NCI-H2029 treated with DMSO at 0.1 percent for 48 hours (cell line): ENCODE measurements around the gene DNAJC4.

Source experiments
- DNase-seq: peaks from one replicate; lab custom pipeline; 2025; lab: John Stamatoyannopoulos, UW

The DNAJC4 gene

GRCh38 chr11:64229744-64230170 is 591 bp upstream of the DNAJC4 start:
- no peak for DNase-seq

- no peak for DNase-seq
These were observed 627 bp downstream of the DNAJC4 start for GRCh38 chr11:64230985-64231365.

- no peak for DNase-seq
These were observed 1.2 kb downstream of the DNAJC4 start for GRCh38 chr11:64231546-64231945.

GRCh38 chr11:64232182-64232966 is 2.0 kb downstream of the DNAJC4 start:
- DNase-seq = no peak

GRCh38 chr11:64232967-64233315 is 2.6 kb downstream of the DNAJC4 start:
- DNase-seq = no peak

GRCh38 chr11:64233913-64234586 is 3.7 kb downstream of the DNAJC4 start, which contains the start of gene VEGFB:
TSS of gene VEGFB (plus strand) at chr11:64234584. CDS start at chr11:64234834, 250 bp downstream.
- DNase-seq = no peak

- DNase-seq = no peak
These were observed 4.5 kb downstream of the DNAJC4 start for GRCh38 chr11:64234647-64235379.

- no peak for DNase-seq
These were observed 5.3 kb downstream of the DNAJC4 start for GRCh38 chr11:64235437-64236161.

GRCh38 chr11:64237484-64237951 is 7.2 kb downstream of the DNAJC4 start:
- DNase-seq = peak; percentile 94

- no peak for DNase-seq
These were observed 7.7 kb downstream of the DNAJC4 start for GRCh38 chr11:64238076-64238475.

GRCh38 chr11:64238999-64239398 is 8.7 kb downstream of the DNAJC4 start:
- DNase-seq = no peak

GRCh38 chr11:64239662-64240434 is 9.5 kb downstream of the DNAJC4 start:
- no peak for DNase-seq

- peak; percentile 82 for DNase-seq
These were observed 10.3 kb downstream of the DNAJC4 start, which contains the start of gene FKBP2 for GRCh38 chr11:64240435-64241240. TSS of gene FKBP2 (plus strand) at chr11:64241095. CDS start at chr11:64242388, 1,293 bp downstream.

GRCh38 chr11:64241241-64241490 is 10.8 kb downstream of the DNAJC4 start:
- peak; percentile 96 for DNase-seq

- DNase-seq = no peak
These were observed 11.4 kb downstream of the DNAJC4 start for GRCh38 chr11:64241491-64242374.

- no peak for DNase-seq
These were observed 13.0 kb downstream of the DNAJC4 start for GRCh38 chr11:64243236-64243854.

- DNase-seq = no peak
These were observed 13.8 kb downstream of the DNAJC4 start for GRCh38 chr11:64244107-64244506.

GRCh38 chr11:64244966-64245365 is 14.6 kb downstream of the DNAJC4 start:
- no peak for DNase-seq

- no peak for DNase-seq
These were observed 15.1 kb downstream of the DNAJC4 start for GRCh38 chr11:64245401-64245796.
